Adipocyte (in vitro differentiated cells): ENCODE data around the gene KISS1R.

Experiments used
- DNase-seq: peaks from one replicate; pipeline ENCODE4 v3.0.0-alpha.2; 2015; ENCODE audit warnings: low read depth
- H3K27me3 ChIP-seq: replicated peaks from 2 replicates; pipeline ENCODE4 v1.7.0; 2013; ENCODE audit warnings: mild to moderate bottlenecking, low read length, moderate library complexity; ENCODE audit not compliant: control insufficient read depth, insufficient read depth
- H3K36me3 ChIP-seq: 2 replicates; pipeline ENCODE4 v1.7.0; 2013; ENCODE audit warnings: low read length, mild to moderate bottlenecking, moderate library complexity; ENCODE audit not compliant: control insufficient read depth, insufficient read depth, severe bottlenecking
- H3K4me1 ChIP-seq: 2 replicates; pipeline ENCODE4 v1.7.0; 2013; ENCODE audit warnings: mild to moderate bottlenecking, low read length, moderate library complexity; ENCODE audit not compliant: control insufficient read depth, insufficient read depth
- H3K4me3 ChIP-seq: 2 replicates; pipeline ENCODE4 v1.7.0; 2013; ENCODE audit warnings: mild to moderate bottlenecking, low read length, moderate library complexity
- H3K9ac ChIP-seq: 2 replicates; pipeline ENCODE4 v1.7.0; 2013; ENCODE audit warnings: mild to moderate bottlenecking, low read length, moderate library complexity
- H3K9me3 ChIP-seq: 2 replicates; pipeline ENCODE4 v1.7.0; 2013; ENCODE audit warnings: mild to moderate bottlenecking, low read length, moderate library complexity; ENCODE audit not compliant: control insufficient read depth

The KISS1R gene

GRCh38 chr19:917323-918151, at the start of gene KISS1R:
TSS of gene KISS1R (plus strand) at chr19:917333. CDS start at chr19:917503, 170 bp downstream.
- H3K36me3 ChIP-seq: no peaks in the 10 kb centered on the region
- peaks cover 6% of the 10 kb centered on the region for H3K4me1 ChIP-seq
- peak; percentile 41 for DNase-seq
- no peak within 1 kb of the TSS for H3K9ac ChIP-seq
- H3K4me3 ChIP-seq: no peak within 1 kb of the TSS
- peaks cover 5% of the 10 kb centered on the region for H3K27me3 ChIP-seq
- H3K9me3 ChIP-seq: no peaks in the 10 kb centered on the region

DNA sequence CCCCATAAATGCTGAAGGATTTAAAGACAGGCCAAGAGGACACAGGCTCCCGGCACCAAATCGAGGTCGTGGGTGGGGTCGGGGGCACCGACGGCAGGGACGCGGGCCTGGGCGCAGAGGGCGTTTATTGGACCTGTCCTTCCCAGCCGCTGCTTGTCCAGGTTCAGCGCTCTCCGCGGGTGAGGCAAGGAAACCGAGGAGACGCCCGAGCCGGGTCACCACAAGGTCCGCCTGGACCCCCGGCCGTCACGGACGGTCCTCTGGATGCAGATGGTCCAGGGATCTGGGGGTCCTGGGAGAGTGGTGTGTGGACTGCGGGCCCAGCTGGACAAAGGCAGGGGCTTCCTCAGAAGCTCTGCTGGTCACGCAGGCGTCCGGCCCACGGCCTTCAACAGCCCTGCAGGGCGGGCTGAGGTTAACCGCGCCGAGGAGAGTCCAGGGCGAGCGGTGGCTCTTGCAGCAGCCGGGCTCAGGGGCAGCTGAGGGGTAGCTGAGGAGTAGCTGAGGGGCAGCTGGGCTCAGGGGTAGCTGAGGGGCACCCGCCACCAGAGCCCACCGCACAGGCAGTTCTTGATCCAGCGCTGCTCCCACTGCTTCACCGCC, 49.2 kb upstream of the KISS1R start:
- no peak for DNase-seq

DNA sequence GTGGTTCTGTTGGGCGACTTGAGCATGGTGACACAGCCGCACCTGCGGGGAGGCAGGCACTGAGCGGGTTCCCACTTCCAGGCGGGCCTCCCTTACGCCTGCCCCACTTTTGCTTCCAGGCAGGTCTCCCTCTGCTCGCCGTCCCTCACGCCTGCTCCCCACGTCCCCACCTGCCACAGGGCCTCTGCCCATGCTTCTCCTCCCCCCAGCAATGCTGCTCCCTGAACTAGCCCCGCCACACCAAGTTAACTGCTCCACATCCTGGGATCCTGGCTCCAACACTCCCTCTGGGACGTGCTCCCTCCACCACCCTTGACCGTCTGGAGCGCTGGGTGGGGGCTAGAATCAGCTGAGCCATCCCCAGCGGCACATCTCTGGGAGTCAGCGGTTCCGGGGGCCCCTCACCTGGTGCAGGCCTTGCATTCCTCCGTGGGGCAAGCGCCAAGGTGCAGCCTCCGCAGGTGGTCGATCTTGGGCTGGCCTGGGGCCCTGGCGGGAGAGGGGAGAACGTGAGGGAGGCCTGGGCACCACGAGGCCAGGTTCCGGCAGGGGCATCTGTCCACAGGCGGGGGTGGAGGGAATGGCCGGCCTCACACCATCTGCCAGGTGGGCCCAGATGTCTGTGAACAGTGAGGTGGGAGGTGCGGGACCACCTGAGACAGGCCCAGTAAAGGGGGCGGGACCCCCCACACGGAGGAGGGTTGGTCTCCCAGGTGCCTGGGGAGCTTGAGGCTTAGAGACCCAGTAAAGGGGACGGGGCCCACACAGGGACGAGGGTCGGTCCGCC, 48.5 kb upstream of the KISS1R start:
- no peak for DNase-seq
- Histone ChIP-seq H3K9me3 (no peaks in the 10 kb centered on the region), H3K27me3 (no peaks in the 10 kb centered on the region), H3K9ac (peak overlapping the region; percentile 55), H3K4me3 (no peak overlapping the region), H3K4me1 (peaks cover 23% of the 10 kb centered on the region), H3K36me3 (peaks cover 6% of the 10 kb centered on the region)

More for the DNA sequence above, 49.2 kb upstream of the KISS1R start:
- Histone ChIP-seq H3K4me3 (no peak overlapping the region), H3K9ac (no peak overlapping the region), H3K36me3 (peaks cover 11% of the 10 kb centered on the region), H3K27me3 (no peaks in the 10 kb centered on the region), H3K4me1 (peaks cover 23% of the 10 kb centered on the region), H3K9me3 (no peaks in the 10 kb centered on the region)

- H3K27me3 ChIP-seq: no peaks in the 10 kb centered on the region
- no peak overlapping the region for H3K4me3 ChIP-seq
- H3K9ac ChIP-seq: peak overlapping the region; percentile 55
- peak; percentile 97 for DNase-seq
- H3K36me3 ChIP-seq: peaks cover 3% of the 10 kb centered on the region
- H3K4me1 ChIP-seq: peaks cover 23% of the 10 kb centered on the region
- no peaks in the 10 kb centered on the region for H3K9me3 ChIP-seq
Measured at GRCh38 chr19:869245-870177, 47.6 kb upstream of the KISS1R start.

DNA sequence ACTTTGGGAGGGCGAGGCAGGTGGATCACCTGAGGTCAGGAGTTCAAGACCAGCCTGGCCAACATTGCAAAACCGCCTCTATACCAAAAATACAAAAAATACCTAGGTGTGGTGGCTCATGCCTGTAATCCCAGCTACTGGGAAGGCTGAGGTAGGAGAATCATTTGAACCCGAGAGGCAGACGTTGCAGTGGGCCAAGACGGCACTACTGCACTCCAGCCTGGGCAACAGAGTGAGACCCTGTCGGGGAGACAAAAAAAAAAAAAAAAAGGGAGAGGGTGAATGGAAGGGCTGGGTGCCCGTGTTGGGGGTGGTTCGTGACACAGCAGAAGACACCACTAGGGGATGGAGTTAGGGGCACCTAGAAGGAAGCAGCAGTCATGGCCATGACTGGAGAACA, 46.8 kb upstream of the KISS1R start:
- H3K4me3 ChIP-seq: no peak overlapping the region
- H3K9ac ChIP-seq: peak overlapping the region; percentile 53
- H3K9me3 ChIP-seq: no peaks in the 10 kb centered on the region
- H3K27me3 ChIP-seq: no peaks in the 10 kb centered on the region
- DNase-seq: no peak
- H3K4me1 ChIP-seq: peaks cover 23% of the 10 kb centered on the region
- H3K36me3 ChIP-seq: peaks cover 7% of the 10 kb centered on the region

GRCh38 chr19:870963-871401, 46.2 kb upstream of the KISS1R start:
- H3K4me1 ChIP-seq: peaks cover 23% of the 10 kb centered on the region
- no peak overlapping the region for H3K9ac ChIP-seq
- H3K4me3 ChIP-seq: no peak overlapping the region
- DNase-seq: no peak
- H3K9me3 ChIP-seq: no peaks in the 10 kb centered on the region
- H3K36me3 ChIP-seq: peaks cover 14% of the 10 kb centered on the region
- H3K27me3 ChIP-seq: no peaks in the 10 kb centered on the region

GRCh38 chr19:871446-872265, 45.5 kb upstream of the KISS1R start:
- no peak overlapping the region for H3K9ac ChIP-seq
- peak; percentile 45 for DNase-seq
- no peaks in the 10 kb centered on the region for H3K9me3 ChIP-seq
- peaks cover 18% of the 10 kb centered on the region for H3K36me3 ChIP-seq
- no peak overlapping the region for H3K4me3 ChIP-seq
- H3K27me3 ChIP-seq: no peaks in the 10 kb centered on the region
- peaks cover 23% of the 10 kb centered on the region for H3K4me1 ChIP-seq

- Histone ChIP-seq H3K9me3 (no peaks in the 10 kb centered on the region), H3K4me3 (no peak overlapping the region), H3K27me3 (no peaks in the 10 kb centered on the region), H3K4me1 (peaks cover 23% of the 10 kb centered on the region), H3K9ac (no peak overlapping the region), H3K36me3 (peaks cover 21% of the 10 kb centered on the region)
- peak; percentile 60 for DNase-seq
Measured at GRCh38 chr19:872266-872951, 44.7 kb upstream of the KISS1R start.

DNA sequence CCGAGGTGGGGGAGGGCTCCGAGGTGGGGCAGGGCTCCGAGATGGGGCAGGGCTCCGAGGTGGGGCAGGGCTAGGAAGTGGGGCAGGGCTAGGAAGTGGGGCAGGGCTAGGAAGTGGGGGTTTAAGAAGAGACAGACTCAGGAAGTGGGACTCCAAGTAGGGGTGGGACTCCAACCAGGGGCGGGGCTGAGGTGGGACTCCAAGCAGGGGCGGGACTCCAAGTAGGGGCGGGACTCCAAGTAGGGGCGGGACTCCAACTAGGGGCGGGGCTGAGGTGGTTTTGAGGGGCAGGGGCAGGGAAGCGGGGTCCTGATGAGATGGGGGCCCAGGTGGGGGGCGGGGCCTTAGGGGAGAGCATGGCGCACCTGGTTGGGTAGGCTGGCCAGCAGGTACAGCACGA, 44.0 kb upstream of the KISS1R start:
- DNase-seq: peak; percentile 27
- H3K36me3 ChIP-seq: peaks cover 21% of the 10 kb centered on the region
- no peak overlapping the region for H3K4me3 ChIP-seq
- no peak overlapping the region for H3K9ac ChIP-seq
- peaks cover 23% of the 10 kb centered on the region for H3K4me1 ChIP-seq
- H3K9me3 ChIP-seq: no peaks in the 10 kb centered on the region
- no peaks in the 10 kb centered on the region for H3K27me3 ChIP-seq
